HL-60 (cell line): ENCODE results near the gene CREB3L1.
A peak's percentile ranks its signal among the peaks of the same experiment; 100 is the strongest.
"Not testable (repeated sequence)": the region's sequence is repeated elsewhere in the genome, so short reads cannot be mapped to it uniquely, and the experiment has no call there.

Experiments used
- DNase-seq, 2 experiments: peaks; one replicate each; pipeline ENCODE4 v3.0.0-alpha.2; 2010 to 2020; ENCODE audit warnings: low read depth in 1 of 2, low spot score in 1 of 2
- H3K27ac ChIP-seq: fragments of 250-450 bp; sonication (Bioruptor Pico); replicated peaks from 2 replicates; pipeline ENCODE4 v1.5.1; 2020; ENCODE audit warnings: mild to moderate bottlenecking, moderate library complexity
- H3K27me3 ChIP-seq: fragments of 250-450 bp; sonication (Bioruptor Pico); 2 replicates; pipeline ENCODE4 v1.5.1; 2021; ENCODE audit warnings: mild to moderate bottlenecking, moderate library complexity; ENCODE audit not compliant: insufficient read depth, poor library complexity, severe bottlenecking
- H3K4me3 ChIP-seq: replicated peaks from 2 replicates; pipeline ENCODE4 v1.5.1; 2011; ENCODE audit warnings: mild to moderate bottlenecking, control low read depth, low read length; ENCODE audit not compliant: insufficient read depth
- CTCF ChIP-seq: IDR thresholded peaks from one replicate; pipeline ENCODE4 v1.5.1; 2011; ENCODE audit warnings: low read length, control low read depth, inconsistent platforms; ENCODE audit not compliant: insufficient read depth
- GABPA ChIP-seq: IDR thresholded peaks from 2 replicates; pipeline ENCODE4 v1.6.1; 2012; ENCODE audit warnings: low read depth
- POLR2AphosphoS5 ChIP-seq: IDR thresholded peaks from 2 replicates; pipeline ENCODE4 v1.6.1; 2012; ENCODE audit warnings: low read depth
- REST ChIP-seq: IDR thresholded peaks from 2 replicates; pipeline ENCODE4 v1.6.1; 2012; ENCODE audit warnings: low read depth; ENCODE audit not compliant: insufficient replicate concordance
- SPI1 ChIP-seq: IDR thresholded peaks from 2 replicates; pipeline ENCODE4 v1.6.1; 2012; ENCODE audit warnings: low read depth, mild to moderate bottlenecking, borderline replicate concordance

The CREB3L1 gene

DNA sequence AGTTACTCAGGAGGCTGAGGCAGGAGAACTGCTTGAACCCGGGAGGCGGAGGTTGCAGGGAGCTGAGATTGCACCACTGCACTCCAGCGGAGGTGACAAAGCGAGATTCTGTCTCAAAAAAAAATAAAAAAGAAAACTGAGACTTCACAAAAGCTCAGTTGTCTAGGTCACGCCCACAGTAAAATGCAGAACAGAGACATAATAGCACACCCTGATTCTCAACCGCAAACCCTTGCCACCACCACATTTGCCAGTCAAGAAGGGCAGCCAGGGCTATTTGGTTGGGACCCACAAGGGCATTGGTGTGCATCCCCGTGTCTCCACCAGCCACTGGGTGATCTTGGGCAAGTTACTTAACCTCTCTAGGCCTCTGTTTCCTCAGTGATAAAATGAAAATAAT lies 25.4 kb downstream of the CREB3L1 start:
- peaks cover 2% of the 10 kb centered on the region for H3K27me3 ChIP-seq
- TF ChIP-seq REST, result no peak
- no peak for TF ChIP-seq CTCF
- no peak for TF ChIP-seq GABPA
- TF ChIP-seq POLR2AphosphoS5, result 0 out of 2 replicates have a peak, but pooled peaks have one; percentile 44
- TF ChIP-seq SPI1, result peak; percentile 67
- no peak overlapping the region for H3K4me3 ChIP-seq
- H3K27ac ChIP-seq, result no peak overlapping the region
- peak in 1 of 2 experiments; percentile 71 for DNase-seq

DNA sequence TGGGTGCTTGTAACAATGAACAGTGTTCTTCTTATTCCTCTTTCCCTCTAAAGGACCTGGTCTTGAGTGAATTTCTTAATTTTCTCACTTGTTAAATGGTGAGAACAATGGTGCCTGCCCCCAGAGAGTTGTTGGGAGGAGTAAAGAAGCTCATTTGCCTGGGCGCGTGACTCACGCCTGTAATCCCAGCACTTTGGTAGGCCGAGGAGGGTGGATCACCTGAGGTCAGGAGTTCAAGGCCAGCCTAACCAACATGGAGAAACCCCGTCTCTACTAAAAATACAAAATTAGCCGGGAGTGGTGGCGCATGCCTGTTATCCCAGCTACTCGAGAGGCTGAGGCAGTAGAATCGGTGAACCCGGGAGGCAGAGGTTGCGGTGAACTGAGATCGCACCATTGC lies 26.6 kb downstream of the CREB3L1 start:
- DNase-seq, H3K27ac ChIP-seq, H3K27me3 ChIP-seq, H3K4me3 ChIP-seq: not testable (repeated sequence)

DNA sequence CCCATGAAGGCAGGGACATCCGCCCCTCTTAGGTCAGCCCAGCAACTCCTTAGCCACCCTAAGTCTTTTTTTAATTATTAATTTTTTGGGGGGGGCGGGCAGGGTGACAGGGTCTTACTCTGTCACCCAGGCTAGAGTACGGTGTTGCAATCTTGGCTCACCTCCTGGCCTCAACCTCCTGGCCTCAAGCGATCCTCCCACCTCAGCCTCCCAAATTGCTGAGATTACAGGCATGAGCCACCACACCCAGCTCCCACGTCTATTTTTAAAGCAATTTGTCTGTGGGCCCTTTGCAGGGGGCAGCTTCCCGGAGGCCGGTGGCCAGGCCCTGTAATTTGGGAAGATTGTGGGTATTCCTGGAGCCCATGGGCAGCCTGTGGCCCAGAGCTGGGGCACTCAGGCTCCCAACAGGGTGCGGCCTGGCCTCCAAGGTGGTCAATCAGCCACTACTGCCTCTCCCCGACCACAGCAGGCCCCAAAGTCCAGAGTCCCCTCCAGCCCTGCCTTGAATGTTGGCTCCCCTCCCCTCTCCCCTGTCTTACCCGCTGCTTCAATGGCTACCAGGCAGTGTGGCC lies 27.2 kb downstream of the CREB3L1 start:
- Histone ChIP-seq H3K27ac (no peak overlapping the region), H3K27me3 (peaks cover 2% of the 10 kb centered on the region), H3K4me3 (no peak overlapping the region)
- no peak for DNase-seq
- TF ChIP-seq POLR2AphosphoS5, result no peak
- no peak for TF ChIP-seq REST
- TF ChIP-seq CTCF, result no peak
- no peak for TF ChIP-seq GABPA
- no peak for TF ChIP-seq SPI1

DNA sequence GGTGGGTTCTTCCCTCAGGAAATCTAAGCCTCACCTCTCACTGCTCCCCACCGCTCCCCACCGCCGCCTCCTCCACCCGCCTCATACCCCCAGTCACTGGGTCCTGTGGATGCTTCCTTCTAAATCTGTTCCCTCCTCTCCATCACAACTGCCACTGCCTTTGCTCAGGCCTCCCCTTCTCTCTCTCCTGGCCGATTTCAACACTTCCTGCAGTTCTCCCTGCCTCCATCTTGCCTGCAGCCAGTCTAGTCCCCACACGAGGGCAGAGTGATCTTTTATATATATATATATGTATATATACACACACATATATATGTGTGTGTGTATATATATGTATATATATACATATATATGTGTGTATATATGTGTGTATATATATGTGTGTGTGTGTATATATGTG lies 27.8 kb downstream of the CREB3L1 start:
- TF ChIP-seq POLR2AphosphoS5, result no peak
- no peak for TF ChIP-seq SPI1
- TF ChIP-seq CTCF, result no peak
- TF ChIP-seq GABPA, result no peak
- TF ChIP-seq REST, result no peak
- no peak overlapping the region for H3K27ac ChIP-seq
- DNase-seq, result peak; percentile 83 to 88
- H3K27me3 ChIP-seq, result no peaks in the 10 kb centered on the region
- no peak overlapping the region for H3K4me3 ChIP-seq
